ENCODE results near the gene TRAP1. TPM values are rescaled to one million over a fixed set of nuclear protein-coding genes. Genes with fewer than 3 reads are reported as not detected.

The TRAP1 gene
- total RNA-seq, 2 experiments from 2014 or later, result 185 to 242 TPM

GRCh38 chr16:3687792-3688191 lies 29.5 kb downstream of the TRAP1 start:
- Histone ChIP-seq H3K4me2 (ENCODE audit: low read length) (no peak overlapping the region), H3K9me2 (ENCODE audit: insufficient read depth, low read length) (no peaks in the 10 kb centered on the region), H3K79me2 (ENCODE audit: insufficient read depth, low read depth, low read length) (no peaks in the 10 kb centered on the region), H3K36me3 (ENCODE audit: insufficient read depth, low read length) (peaks cover 77% of the 10 kb centered on the region), H3K4me3 (ENCODE audit: low read depth, low read length, poor library complexity, severe bottlenecking) (no peak overlapping the region), H2AFZ (ENCODE audit: low read length) (no peak overlapping the region), H3K4me1 (ENCODE audit: insufficient read depth, low read length, poor library complexity, severe bottlenecking) (no peaks in the 10 kb centered on the region), H3K9me3 (ENCODE audit: low read length) (no peaks in the 10 kb centered on the region), H3K27ac (ENCODE audit: low read depth, low read length, poor library complexity, severe bottlenecking) (no peak overlapping the region), H4K20me1 (ENCODE audit: insufficient read depth, low read length) (no peaks in the 10 kb centered on the region)
- no TSS peak for BruUV-seq (replicated peaks)
- no peak for DNase-seq (ENCODE audit: low spot score)
- TF ChIP-seq CTCF (conservative IDR thresholded peaks at IDR 0.05; ENCODE audit: low read length), result no peak
- intact Hi-C loops (cut with micrococcal nuclease; ENCODE audit: unreplicated experiment), result no loop called here
- POLR2A ChIA-PET, result interaction anchor here (0.5 to 0.7 kb wide), 4 partner anchors 14 to 187 kb away, joined by 3 to 5 read pairs (median 3); no protein-coding TSS in a partner anchor
- CTCF ChIA-PET (ENCODE audit: unreplicated experiment), result no interaction called here

GRCh38 chr16:3687021-3687420 lies 30.3 kb downstream of the TRAP1 start:
- BruUV-seq (replicated peaks), result no TSS peak
- no peak overlapping the region for H3K4me2 ChIP-seq (ENCODE audit: low read length)
- H3K9me3 ChIP-seq (ENCODE audit: low read length), result no peaks in the 10 kb centered on the region
- no peaks in the 10 kb centered on the region for H3K4me1 ChIP-seq (ENCODE audit: insufficient read depth, low read length, poor library complexity, severe bottlenecking)
- no peak for DNase-seq (ENCODE audit: low spot score)
- CTCF ChIA-PET (ENCODE audit: unreplicated experiment), result no interaction called here
- no peaks in the 10 kb centered on the region for H4K20me1 ChIP-seq (ENCODE audit: insufficient read depth, low read length)
- no peaks in the 10 kb centered on the region for H3K79me2 ChIP-seq (ENCODE audit: insufficient read depth, low read depth, low read length)
- intact Hi-C loops (cut with micrococcal nuclease; ENCODE audit: unreplicated experiment), result no loop called here
- H3K4me3 ChIP-seq (ENCODE audit: low read depth, low read length, poor library complexity, severe bottlenecking), result no peak overlapping the region
- peaks cover 84% of the 10 kb centered on the region for H3K36me3 ChIP-seq (ENCODE audit: insufficient read depth, low read length)
- TF ChIP-seq EZH2phosphoT487 (IDR thresholded peaks at IDR 0.05; ENCODE audit: borderline replicate concordance, low read depth, low read length) (no peak), CTCF (conservative IDR thresholded peaks at IDR 0.05; ENCODE audit: low read length) (no peak)
- POLR2A ChIA-PET, result interaction anchor here (0.5 kb wide), 1 partner anchor 43 kb away, joined by 3 read pairs; no protein-coding TSS in a partner anchor
- no peaks in the 10 kb centered on the region for H3K9me2 ChIP-seq (ENCODE audit: insufficient read depth, low read length)
- no peak overlapping the region for H3K27ac ChIP-seq (ENCODE audit: low read depth, low read length, poor library complexity, severe bottlenecking)
- no peak overlapping the region for H2AFZ ChIP-seq (ENCODE audit: low read length)

- Histone ChIP-seq H3K36me3 (ENCODE audit: insufficient read depth, low read length) (peaks cover 94% of the 10 kb centered on the region), H3K9me3 (ENCODE audit: low read length) (no peaks in the 10 kb centered on the region), H3K27ac (ENCODE audit: low read depth, low read length, poor library complexity, severe bottlenecking) (no peak overlapping the region), H2AFZ (ENCODE audit: low read length) (no peak overlapping the region), H3K4me2 (ENCODE audit: low read length) (no peak overlapping the region), H3K79me2 (ENCODE audit: insufficient read depth, low read depth, low read length) (no peaks in the 10 kb centered on the region), H3K9me2 (ENCODE audit: insufficient read depth, low read length) (no peaks in the 10 kb centered on the region), H3K4me3 (ENCODE audit: low read depth, low read length, poor library complexity, severe bottlenecking) (no peak overlapping the region), H4K20me1 (ENCODE audit: insufficient read depth, low read length) (no peaks in the 10 kb centered on the region), H3K4me1 (ENCODE audit: insufficient read depth, low read length, poor library complexity, severe bottlenecking) (no peaks in the 10 kb centered on the region)
- intact Hi-C loops (cut with micrococcal nuclease; ENCODE audit: unreplicated experiment), result no loop called here
- BruUV-seq (replicated peaks), result no TSS peak
- POLR2A ChIA-PET, result interaction anchor here (0.7 kb wide), 1 partner anchor 17 kb away, joined by 6 read pairs; no protein-coding TSS in a partner anchor
- no peak for DNase-seq (ENCODE audit: low spot score)
- TF ChIP-seq CTCF (conservative IDR thresholded peaks at IDR 0.05; ENCODE audit: low read length) (no peak), EZH2phosphoT487 (IDR thresholded peaks at IDR 0.05; ENCODE audit: borderline replicate concordance, low read depth, low read length) (no peak)
- CTCF ChIA-PET (ENCODE audit: unreplicated experiment), result no interaction called here
Observed at GRCh38 chr16:3681206-3681605, 36.1 kb downstream of the TRAP1 start.

All from OCI-LY7 (cell line).